MCF 10A (cell line): ENCODE data around the gene LAMA3. TPM values are rescaled to one million over a fixed set of nuclear protein-coding genes. Genes with fewer than 3 reads are reported as not detected.
A peak's percentile ranks its signal among the peaks of the same experiment; 100 is the strongest.
"Not testable (repeated sequence)": the region's sequence is repeated elsewhere in the genome, so short reads cannot be mapped to it uniquely, and the experiment has no call there.

Source experiments
- BruUV-seq: library from RNA; stranded (reverse); fragments of 400-500 nt; replicated peaks from 2 replicates; lab custom pipeline; 2021; lab: Mats Ljungman, UMichigan
- CTCF ChIA-PET: fragments of 300-600 bp; sonication (Branson Sonifier 250); formaldehyde crosslinking; extraction: SDS; loops from one replicate; lab custom pipeline; 2021; ENCODE audit warnings: antibody characterized with exemption, inconsistent platforms; lab: Yijun Ruan, JAX
- POLR2A ChIA-PET: fragments of 300-600, 350-650 bp; sonication (Branson Sonifier 250); formaldehyde crosslinking; extraction: SDS; loops from one replicate; lab custom pipeline; 2020; ENCODE audit warnings: antibody characterized with exemption, inconsistent platforms; lab: Yijun Ruan, JAX
- DNase-seq: peaks from one replicate; pipeline ENCODE4 v3.0.0-alpha.2; 2018; ENCODE audit not compliant: unreplicated experiment
- H3K27ac Mint-ChIP-seq: one replicate; pipeline ENCODE4 v1.8.0; 2022; ENCODE audit warnings: mild to moderate bottlenecking, low read depth, mixed read lengths; ENCODE audit not compliant: unreplicated experiment
- H3K27me3 Mint-ChIP-seq: one replicate; pipeline ENCODE4 v1.8.0; 2022; ENCODE audit warnings: mixed read lengths; ENCODE audit not compliant: insufficient read depth, unreplicated experiment
- H3K36me3 Mint-ChIP-seq: one replicate; pipeline ENCODE4 v1.8.0; 2022; ENCODE audit warnings: mild to moderate bottlenecking, moderate library complexity, mixed read lengths; ENCODE audit not compliant: insufficient read depth, unreplicated experiment
- H3K4me1 Mint-ChIP-seq: one replicate; pipeline ENCODE4 v1.8.0; 2022; ENCODE audit warnings: mixed read lengths; ENCODE audit not compliant: insufficient read depth, unreplicated experiment
- H3K4me3 Mint-ChIP-seq: one replicate; pipeline ENCODE4 v1.8.0; 2022; ENCODE audit warnings: mild to moderate bottlenecking, moderate library complexity, mixed read lengths; ENCODE audit not compliant: unreplicated experiment
- H3K9me3 Mint-ChIP-seq: one replicate; pipeline ENCODE4 v1.8.0; 2022; ENCODE audit warnings: mixed read lengths; ENCODE audit not compliant: unreplicated experiment
- intact Hi-C: fragments of 100-400 bp; cut with micrococcal nuclease; formaldehyde crosslinking; loops from 2 replicates; pipeline ENCODE4 v1.14.1; 2022
- total RNA-seq: library from RNA; stranded (reverse); gene quantifications from 2 replicates; pipeline ENCODE4 v1.2.3, GENCODE V29; 2022
- TF ChIP-seq, protein P1 (sequence below): fragments of 200-600 bp; IDR thresholded peaks from one replicate; pipeline ENCODE4 v1.8.0; 2022; ENCODE audit warnings: antibody characterized with exemption, mild to moderate bottlenecking; ENCODE audit not compliant: unreplicated experiment

LAMA3 gene
- total RNA-seq, 1 experiment from 2014 or later: 371 TPM

DNA sequence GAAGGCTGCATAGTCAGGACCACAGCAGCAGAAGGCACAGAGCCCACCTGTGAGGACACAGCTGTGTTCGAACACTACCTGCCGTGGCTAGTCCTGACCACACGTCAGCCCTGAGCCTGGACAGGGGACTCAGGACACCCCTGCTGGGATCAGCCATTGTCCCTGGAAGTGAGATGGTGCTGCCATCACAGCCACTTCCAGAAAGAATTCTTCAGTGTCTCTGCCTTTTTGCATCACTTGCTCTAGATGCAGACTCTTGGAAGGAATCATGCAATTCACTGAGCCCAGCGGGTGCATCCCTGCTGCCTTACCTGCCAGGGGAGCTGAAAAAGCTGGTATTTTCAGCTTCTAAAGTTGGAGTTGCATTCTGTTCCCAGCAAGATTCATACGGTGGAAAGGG lies 49.3 kb downstream of the LAMA3 start:
- POLR2A ChIA-PET: no interaction called here
- no peaks in the 10 kb centered on the region for H3K27me3 Mint-ChIP-seq
- intact Hi-C loops: no loop called here
- no peak for DNase-seq
- CTCF ChIA-PET: no interaction called here
- H3K4me3 Mint-ChIP-seq: no peak overlapping the region
- no peak overlapping the region for H3K27ac Mint-ChIP-seq
- BruUV-seq: no TSS peak
- peaks cover 14% of the 10 kb centered on the region for H3K4me1 Mint-ChIP-seq
- no peaks in the 10 kb centered on the region for H3K36me3 Mint-ChIP-seq
- H3K9me3 Mint-ChIP-seq: no peaks in the 10 kb centered on the region
- TF ChIP-seq, protein P1, sequence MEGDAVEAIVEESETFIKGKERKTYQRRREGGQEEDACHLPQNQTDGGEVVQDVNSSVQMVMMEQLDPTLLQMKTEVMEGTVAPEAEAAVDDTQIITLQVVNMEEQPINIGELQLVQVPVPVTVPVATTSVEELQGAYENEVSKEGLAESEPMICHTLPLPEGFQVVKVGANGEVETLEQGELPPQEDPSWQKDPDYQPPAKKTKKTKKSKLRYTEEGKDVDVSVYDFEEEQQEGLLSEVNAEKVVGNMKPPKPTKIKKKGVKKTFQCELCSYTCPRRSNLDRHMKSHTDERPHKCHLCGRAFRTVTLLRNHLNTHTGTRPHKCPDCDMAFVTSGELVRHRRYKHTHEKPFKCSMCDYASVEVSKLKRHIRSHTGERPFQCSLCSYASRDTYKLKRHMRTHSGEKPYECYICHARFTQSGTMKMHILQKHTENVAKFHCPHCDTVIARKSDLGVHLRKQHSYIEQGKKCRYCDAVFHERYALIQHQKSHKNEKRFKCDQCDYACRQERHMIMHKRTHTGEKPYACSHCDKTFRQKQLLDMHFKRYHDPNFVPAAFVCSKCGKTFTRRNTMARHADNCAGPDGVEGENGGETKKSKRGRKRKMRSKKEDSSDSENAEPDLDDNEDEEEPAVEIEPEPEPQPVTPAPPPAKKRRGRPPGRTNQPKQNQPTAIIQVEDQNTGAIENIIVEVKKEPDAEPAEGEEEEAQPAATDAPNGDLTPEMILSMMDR: no peak

DNA sequence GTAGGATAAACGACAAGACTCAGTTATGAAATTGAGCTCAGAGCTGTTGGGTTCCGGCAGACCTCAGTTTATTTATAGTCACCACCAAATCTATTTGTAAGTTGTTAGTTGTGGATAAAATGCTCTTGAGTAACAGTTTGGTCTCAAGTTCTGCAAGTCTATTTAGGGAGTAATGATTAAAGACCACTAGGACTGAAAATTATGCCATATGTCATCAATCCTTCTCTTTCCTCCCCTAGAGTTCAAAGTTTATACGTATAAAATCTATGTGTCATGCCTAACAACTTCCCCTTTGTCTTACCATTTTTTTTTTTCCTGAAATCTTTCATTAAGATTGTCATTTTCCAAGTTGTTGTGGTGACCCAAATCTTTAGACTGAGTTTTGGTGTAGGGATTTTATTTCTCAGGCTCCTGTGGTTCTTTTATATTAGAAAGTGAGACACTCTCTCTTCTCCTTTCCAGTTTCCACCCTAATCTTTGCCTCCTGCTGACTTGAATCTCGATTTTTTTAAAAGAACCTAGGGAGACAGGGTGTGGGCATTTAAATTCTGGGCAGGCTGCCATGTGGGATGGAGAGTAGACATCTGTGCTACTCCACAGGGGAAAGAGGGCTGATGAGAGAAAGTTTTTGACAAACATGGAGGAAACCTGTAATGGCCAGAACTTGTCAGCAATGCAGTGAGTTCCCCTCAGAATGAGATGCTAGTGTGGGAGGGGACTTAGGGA lies 51.0 kb downstream of the LAMA3 start:
- H3K27me3 Mint-ChIP-seq: no peaks in the 10 kb centered on the region
- POLR2A ChIA-PET: interaction anchor here (1.4 kb wide), 1 partner anchor 12 kb away, joined by 4 read pairs; no protein-coding TSS in a partner anchor
- CTCF ChIA-PET: interaction anchor here (1.4 kb wide), 1 partner anchor 37 kb away, joined by 3 read pairs; no protein-coding TSS in a partner anchor
- no peak overlapping the region for H3K4me3 Mint-ChIP-seq
- peak overlapping the region; percentile 73 for H3K27ac Mint-ChIP-seq
- peaks cover 11% of the 10 kb centered on the region for H3K4me1 Mint-ChIP-seq
- peak; percentile 65 for DNase-seq
- intact Hi-C loops: no loop called here
- TF ChIP-seq, protein P1: no peak
- no TSS peak for BruUV-seq
- no peaks in the 10 kb centered on the region for H3K9me3 Mint-ChIP-seq
- no peaks in the 10 kb centered on the region for H3K36me3 Mint-ChIP-seq

DNA sequence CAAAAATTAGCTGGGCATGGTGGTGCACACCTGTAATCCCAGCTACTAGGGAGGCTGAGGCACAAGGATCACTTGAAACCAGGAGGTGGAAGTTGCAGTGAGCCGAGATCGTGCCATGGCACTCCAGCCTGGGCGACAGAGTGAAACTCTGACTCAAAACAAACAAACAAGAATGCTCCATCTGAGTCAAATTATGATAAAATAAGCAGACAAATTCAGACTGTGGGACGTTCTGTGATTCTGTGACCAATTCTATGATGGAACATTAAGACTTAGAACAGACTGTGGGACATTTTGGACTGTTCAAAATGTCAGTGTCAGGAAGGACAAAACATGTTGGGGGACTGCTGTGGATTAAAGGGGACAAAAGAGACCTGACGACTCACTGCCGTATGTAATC lies 52.7 kb downstream of the LAMA3 start:
- POLR2A ChIA-PET, H3K4me3 Mint-ChIP-seq, H3K9me3 Mint-ChIP-seq, H3K27ac Mint-ChIP-seq, DNase-seq, CTCF ChIA-PET, BruUV-seq, H3K4me1 Mint-ChIP-seq, H3K27me3 Mint-ChIP-seq, H3K36me3 Mint-ChIP-seq, intact Hi-C loops: not testable (repeated sequence)

DNA sequence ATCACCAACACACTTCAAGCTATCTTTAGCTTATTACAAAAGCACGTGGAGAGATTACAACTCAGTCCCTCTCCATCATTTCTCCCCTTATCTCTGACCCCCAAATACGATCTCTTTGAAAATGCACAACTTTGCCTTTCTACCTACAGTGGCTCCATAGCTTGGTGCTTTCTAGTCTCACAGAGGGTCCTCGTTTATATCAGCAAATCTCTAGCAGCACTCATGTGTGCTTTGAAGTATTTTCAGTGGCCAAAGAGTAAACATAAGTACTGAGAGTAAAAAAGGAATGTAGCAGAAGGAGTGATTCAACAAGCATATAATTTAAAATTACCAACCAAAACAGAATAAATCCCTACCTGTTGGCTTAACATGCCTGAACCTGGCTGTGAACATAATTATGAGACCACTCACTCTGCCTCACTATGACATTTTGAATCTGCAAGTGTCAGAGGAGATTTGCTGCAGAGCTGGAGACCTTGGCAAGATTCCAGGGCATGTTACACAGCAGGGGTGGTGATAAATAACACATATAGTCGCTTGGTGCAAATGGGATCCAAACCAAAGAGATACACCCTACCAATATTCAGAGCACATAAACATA lies 54.6 kb downstream of the LAMA3 start:
- CTCF ChIA-PET: interaction anchor here (0.6 to 1.1 kb wide), 3 partner anchors 173 to 228 kb away, joined by 3 to 5 read pairs (median 3); no protein-coding TSS in a partner anchor
- intact Hi-C loops: no loop called here
- H3K27ac Mint-ChIP-seq: no peak overlapping the region

More for the DNA sequence above, 54.6 kb downstream of the LAMA3 start:
- Mint-ChIP-seq H3K27me3 (no peaks in the 10 kb centered on the region), H3K36me3 (no peaks in the 10 kb centered on the region), H3K4me1 (peaks cover 7% of the 10 kb centered on the region), H3K4me3 (no peak overlapping the region), H3K9me3 (no peaks in the 10 kb centered on the region)
- peak; percentile 19 for DNase-seq
- no TSS peak for BruUV-seq
- TF ChIP-seq, protein P1: no peak
- POLR2A ChIA-PET: no interaction called here
